GM12874 (cell line): ENCODE results near the gene MALL.

ENCODE experiments used
- TF ChIP-seq, protein P1 (sequence below): IDR thresholded peaks from 2 replicates; pipeline ENCODE4 v1.5.1; 2011; ENCODE audit warnings: low read depth, mild to moderate bottlenecking, control low read depth, low read length, moderate library complexity; ENCODE audit not compliant: insufficient read depth

MALL gene

DNA sequence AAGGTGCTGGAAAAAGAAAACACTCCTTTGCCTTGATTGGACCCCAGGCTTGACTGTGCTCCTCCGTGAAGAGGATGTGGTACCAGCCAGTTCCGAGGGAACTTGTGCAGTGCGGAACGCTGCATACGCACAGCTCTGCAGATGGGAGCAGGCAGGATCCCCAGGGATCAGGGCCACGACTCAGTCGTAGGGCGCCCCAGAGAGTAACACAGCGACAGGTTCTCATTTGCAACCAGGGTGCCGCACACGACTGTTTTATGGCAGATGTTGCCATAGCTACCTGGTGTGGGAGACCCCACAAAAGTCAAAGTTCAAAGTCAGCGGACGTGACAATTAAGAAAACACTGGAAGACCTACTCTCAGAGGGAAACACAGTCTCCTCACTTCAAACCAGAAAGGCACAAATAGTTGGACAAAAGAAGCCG is 779 bp downstream of the MALL start:
- TF ChIP-seq, protein P1, sequence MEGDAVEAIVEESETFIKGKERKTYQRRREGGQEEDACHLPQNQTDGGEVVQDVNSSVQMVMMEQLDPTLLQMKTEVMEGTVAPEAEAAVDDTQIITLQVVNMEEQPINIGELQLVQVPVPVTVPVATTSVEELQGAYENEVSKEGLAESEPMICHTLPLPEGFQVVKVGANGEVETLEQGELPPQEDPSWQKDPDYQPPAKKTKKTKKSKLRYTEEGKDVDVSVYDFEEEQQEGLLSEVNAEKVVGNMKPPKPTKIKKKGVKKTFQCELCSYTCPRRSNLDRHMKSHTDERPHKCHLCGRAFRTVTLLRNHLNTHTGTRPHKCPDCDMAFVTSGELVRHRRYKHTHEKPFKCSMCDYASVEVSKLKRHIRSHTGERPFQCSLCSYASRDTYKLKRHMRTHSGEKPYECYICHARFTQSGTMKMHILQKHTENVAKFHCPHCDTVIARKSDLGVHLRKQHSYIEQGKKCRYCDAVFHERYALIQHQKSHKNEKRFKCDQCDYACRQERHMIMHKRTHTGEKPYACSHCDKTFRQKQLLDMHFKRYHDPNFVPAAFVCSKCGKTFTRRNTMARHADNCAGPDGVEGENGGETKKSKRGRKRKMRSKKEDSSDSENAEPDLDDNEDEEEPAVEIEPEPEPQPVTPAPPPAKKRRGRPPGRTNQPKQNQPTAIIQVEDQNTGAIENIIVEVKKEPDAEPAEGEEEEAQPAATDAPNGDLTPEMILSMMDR: no peak

DNA sequence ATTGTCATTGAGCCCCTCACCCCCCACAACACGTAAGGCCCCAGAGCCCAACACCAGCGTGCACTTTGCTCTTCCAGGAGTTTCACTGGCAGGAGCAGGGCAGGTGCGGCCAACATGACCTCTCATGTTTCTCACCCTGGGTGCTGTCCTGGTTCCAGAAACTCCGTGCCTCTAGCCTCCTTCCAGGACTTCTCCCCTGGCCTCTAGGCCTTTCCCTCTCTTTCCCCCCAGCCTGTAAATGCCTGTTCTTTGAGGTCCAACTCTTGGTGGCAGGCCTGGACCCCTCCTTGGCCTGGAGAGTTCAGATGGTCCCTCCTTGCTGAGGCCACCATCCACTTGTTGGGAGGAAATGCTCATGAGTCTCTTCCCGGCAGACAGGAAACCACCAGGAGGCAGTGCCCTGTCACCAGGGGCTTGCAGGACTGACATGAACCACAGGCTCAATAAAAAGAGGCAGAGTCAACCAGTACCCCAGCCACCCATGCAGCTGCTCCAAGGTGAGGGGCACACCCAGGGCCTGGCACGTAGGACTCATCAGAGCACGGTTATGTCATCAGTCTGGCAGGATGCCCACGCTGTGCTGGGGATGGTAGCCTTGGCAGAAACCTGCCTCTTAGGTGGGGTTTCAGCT is 1.5 kb downstream of the MALL start:
- TF ChIP-seq, protein P1: no peak

DNA sequence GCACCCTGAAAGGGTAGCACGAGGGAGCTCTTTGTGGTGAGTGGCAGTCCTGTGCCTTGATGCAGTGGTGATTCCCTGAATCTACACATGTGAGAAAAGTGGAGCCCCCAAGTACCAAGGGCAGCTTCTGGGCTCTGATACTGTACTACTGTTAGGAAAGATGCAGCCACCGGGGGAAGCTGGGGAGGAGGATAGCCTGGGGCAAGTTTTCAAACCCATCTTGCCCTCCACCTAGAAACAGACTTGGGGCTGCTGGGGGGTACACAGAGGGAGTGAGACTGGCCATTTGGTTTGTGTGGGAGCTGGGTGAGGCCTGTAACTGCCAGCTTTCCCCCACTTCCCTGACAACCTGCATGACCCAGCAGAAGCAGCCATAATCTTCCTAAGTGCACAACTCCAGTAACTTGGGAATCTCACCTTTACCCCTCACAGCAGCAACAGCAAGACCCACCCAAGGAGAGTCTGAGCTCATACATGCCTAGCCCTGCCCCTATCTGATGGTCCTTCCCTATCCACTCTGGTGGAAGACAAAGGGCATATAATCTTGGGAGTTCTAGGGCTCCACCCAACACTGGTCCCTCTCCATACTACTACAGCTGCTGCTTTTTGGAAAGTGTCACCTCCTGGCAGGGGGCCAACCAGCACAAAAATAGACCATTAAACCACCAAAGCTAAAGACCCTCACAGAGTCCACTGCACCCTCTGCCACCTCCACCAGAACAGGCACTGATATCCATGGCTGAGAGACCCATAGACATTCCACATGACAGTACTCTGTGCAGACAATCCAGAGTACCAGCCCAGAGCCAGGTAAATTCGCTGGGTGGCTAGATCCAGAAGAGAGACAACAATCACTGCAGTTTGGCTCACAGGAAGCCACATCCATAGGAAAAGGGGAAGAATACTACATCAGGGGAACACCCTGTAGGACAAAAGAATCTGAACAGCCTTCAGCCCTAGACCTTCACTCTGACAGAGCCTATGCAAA is 8.2 kb downstream of the MALL start:
- TF ChIP-seq, protein P1: no peak

DNA sequence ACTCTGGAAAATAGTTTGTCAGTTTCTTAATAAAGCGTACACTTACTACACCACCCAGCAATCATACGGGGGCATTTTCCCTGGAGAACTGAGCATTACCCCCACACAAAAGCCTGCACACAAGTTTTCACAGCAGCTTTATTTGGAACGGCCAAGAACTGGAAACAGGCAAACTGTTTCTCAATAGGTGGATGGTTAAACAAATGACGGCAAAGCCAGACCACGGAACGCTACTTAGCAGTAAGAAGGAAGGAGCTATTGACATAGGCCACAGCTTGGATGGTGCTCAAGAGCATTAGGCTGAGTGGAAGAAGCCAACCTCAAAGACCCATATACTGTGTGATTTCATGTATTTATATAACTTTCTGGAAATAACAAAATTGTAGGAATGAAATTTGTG is 9.0 kb downstream of the MALL start:
- TF ChIP-seq, protein P1: no peak

DNA sequence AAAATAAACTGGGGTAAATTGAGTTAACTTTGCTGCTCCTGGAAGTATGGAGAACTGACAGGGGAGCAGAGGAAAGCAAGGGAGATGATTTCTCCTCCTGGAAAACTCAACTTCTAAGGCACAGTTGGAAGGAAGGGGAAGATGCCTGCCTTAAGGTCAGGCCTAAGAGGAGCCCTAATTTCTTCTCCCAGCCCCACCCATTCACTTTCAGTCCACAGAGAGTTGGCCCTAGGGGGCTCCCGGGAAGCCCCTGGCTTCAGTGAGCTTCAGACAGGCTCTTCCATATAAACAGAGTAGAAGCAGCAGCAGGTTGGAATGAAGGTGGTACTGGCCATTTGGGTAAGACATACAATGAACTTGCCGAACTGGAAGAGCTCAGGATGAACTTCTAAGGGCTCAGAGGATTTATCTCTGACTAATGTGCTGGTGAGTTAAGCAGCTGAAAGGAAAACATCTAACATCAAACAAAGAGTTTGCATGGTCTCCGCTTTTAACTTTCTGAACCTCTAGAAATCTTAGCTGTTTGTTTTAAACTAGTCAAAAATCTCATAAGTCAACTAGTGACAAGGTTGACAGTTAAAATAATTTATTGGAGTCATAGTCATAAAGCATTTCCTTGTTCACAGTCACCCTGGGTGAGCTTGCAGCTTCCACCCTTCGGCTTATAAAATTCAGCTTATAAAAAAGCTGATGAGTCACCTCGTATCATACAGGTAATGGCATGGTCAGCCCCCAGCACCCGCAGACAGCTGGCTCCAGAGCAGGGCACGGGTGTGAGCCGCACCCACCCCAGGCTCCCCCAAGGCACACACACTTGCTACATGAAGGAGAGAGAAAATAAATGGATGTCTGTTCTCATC is 9.8 kb downstream of the MALL start:
- TF ChIP-seq, protein P1: no peak

DNA sequence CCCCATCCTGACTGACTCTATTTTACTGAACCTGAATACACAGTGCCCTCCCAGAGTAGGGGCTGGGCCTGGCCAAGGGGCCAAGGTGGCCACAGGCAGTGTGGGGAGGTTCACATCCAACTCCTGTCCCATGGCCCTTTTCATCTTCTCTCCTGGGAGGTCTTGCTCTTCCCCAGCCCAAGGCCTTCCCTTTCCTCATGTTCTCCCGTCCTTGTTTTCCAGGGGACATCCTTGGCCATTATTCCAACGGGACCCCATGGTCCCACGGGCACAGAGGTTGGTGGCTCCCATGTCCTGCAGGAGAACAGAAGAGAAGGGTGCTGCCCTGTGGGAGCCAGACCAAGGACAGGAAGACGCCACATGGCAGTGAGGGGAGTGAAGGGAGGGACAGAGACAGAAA is 10.4 kb downstream of the MALL start:
- TF ChIP-seq, protein P1: no peak
